HL-60 (cell line): ENCODE results near the gene DGKI.

Source experiments
- DNase-seq, 2 experiments: peaks; one replicate each; pipeline ENCODE4 v3.0.0-alpha.2; 2010 to 2020; ENCODE audit warnings: low read depth in 1 of 2, low spot score in 1 of 2
- H3K27ac ChIP-seq: fragments of 250-450 bp; sonication (Bioruptor Pico); replicated peaks from 2 replicates; pipeline ENCODE4 v1.5.1; 2020; ENCODE audit warnings: mild to moderate bottlenecking, moderate library complexity
- H3K27me3 ChIP-seq: fragments of 250-450 bp; sonication (Bioruptor Pico); 2 replicates; pipeline ENCODE4 v1.5.1; 2021; ENCODE audit warnings: mild to moderate bottlenecking, moderate library complexity; ENCODE audit not compliant: insufficient read depth, poor library complexity, severe bottlenecking
- H3K4me3 ChIP-seq: replicated peaks from 2 replicates; pipeline ENCODE4 v1.5.1; 2011; ENCODE audit warnings: mild to moderate bottlenecking, control low read depth, low read length; ENCODE audit not compliant: insufficient read depth
- GABPA ChIP-seq: IDR thresholded peaks from 2 replicates; pipeline ENCODE4 v1.6.1; 2012; ENCODE audit warnings: low read depth
- POLR2AphosphoS5 ChIP-seq: IDR thresholded peaks from 2 replicates; pipeline ENCODE4 v1.6.1; 2012; ENCODE audit warnings: low read depth
- REST ChIP-seq: IDR thresholded peaks from 2 replicates; pipeline ENCODE4 v1.6.1; 2012; ENCODE audit warnings: low read depth; ENCODE audit not compliant: insufficient replicate concordance
- SPI1 ChIP-seq: IDR thresholded peaks from 2 replicates; pipeline ENCODE4 v1.6.1; 2012; ENCODE audit warnings: low read depth, mild to moderate bottlenecking, borderline replicate concordance
- TF ChIP-seq, protein P1 (sequence below): IDR thresholded peaks from one replicate; pipeline ENCODE4 v1.5.1; 2011; ENCODE audit warnings: low read length, control low read depth, inconsistent platforms; ENCODE audit not compliant: insufficient read depth

DGKI gene

DNA sequence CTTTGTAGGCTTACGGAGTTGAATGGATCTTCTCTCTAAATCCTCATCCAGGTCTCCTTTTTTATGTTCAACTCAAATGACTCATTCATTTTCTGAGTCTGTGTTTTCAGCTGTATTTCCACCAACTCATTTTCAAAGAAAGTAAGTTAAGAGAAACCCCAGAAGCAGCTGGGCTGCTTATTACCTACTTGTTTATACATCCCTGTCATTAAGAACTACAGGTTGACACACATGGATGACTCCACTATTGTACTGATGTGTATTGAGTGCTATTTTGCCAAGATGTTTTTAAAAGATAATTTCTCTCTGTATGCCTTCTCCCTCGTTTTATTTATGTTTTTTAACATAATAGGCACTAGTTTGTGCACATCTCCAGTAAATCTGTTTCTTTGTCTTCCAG, 41.9 kb downstream of the DGKI start:
- DNase-seq, result no peak
- TF ChIP-seq GABPA (no peak), SPI1 (no peak), REST (no peak), POLR2AphosphoS5 (no peak)
- TF ChIP-seq, protein P1, sequence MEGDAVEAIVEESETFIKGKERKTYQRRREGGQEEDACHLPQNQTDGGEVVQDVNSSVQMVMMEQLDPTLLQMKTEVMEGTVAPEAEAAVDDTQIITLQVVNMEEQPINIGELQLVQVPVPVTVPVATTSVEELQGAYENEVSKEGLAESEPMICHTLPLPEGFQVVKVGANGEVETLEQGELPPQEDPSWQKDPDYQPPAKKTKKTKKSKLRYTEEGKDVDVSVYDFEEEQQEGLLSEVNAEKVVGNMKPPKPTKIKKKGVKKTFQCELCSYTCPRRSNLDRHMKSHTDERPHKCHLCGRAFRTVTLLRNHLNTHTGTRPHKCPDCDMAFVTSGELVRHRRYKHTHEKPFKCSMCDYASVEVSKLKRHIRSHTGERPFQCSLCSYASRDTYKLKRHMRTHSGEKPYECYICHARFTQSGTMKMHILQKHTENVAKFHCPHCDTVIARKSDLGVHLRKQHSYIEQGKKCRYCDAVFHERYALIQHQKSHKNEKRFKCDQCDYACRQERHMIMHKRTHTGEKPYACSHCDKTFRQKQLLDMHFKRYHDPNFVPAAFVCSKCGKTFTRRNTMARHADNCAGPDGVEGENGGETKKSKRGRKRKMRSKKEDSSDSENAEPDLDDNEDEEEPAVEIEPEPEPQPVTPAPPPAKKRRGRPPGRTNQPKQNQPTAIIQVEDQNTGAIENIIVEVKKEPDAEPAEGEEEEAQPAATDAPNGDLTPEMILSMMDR, result no peak
- Histone ChIP-seq H3K27me3 (no peaks in the 10 kb centered on the region), H3K27ac (no peak overlapping the region), H3K4me3 (no peak overlapping the region)

GRCh38 chr7:137801491-137801890, 45.3 kb downstream of the DGKI start:
- no peak for TF ChIP-seq SPI1
- no peak for TF ChIP-seq POLR2AphosphoS5
- TF ChIP-seq GABPA, result no peak
- no peak for TF ChIP-seq REST
- TF ChIP-seq, protein P1, result no peak
- DNase-seq, result no peak
- H3K4me3 ChIP-seq, result no peak overlapping the region
- H3K27me3 ChIP-seq, result no peaks in the 10 kb centered on the region
- no peak overlapping the region for H3K27ac ChIP-seq

GRCh38 chr7:137801003-137801402, 45.8 kb downstream of the DGKI start:
- Histone ChIP-seq H3K27me3 (no peaks in the 10 kb centered on the region), H3K4me3 (no peak overlapping the region), H3K27ac (no peak overlapping the region)
- TF ChIP-seq, protein P1, result no peak
- no peak for TF ChIP-seq GABPA
- no peak for TF ChIP-seq POLR2AphosphoS5
- TF ChIP-seq REST, result no peak
- no peak for TF ChIP-seq SPI1
- DNase-seq, result no peak
